Endothelial cell of umbilical vein (primary cell): ENCODE results near the gene CRYGN. TPM values are rescaled to one million over a fixed set of nuclear protein-coding genes. Genes with fewer than 3 reads are reported as not detected.

ENCODE experiments used
- BruUV-seq: library from RNA; stranded (reverse); fragments of 400-500 nt; replicated peaks from 2 replicates; lab custom pipeline; 2021; lab: Mats Ljungman, UMichigan
- CTCF ChIA-PET: fragments of 300-600, 350-600 bp; sonication (Branson Sonifier 250); formaldehyde crosslinking; loops from one replicate; lab custom pipeline; 2021; ENCODE audit warnings: antibody characterized with exemption, inconsistent platforms; lab: Charles Lee
- POLR2A ChIA-PET: fragments of 300-600, 350-600 bp; sonication (Branson Sonifier 250); formaldehyde crosslinking; loops from one replicate; lab custom pipeline; 2021; ENCODE audit warnings: antibody characterized with exemption, inconsistent platforms; lab: Charles Lee
- DNase-seq: peaks from one replicate; pipeline ENCODE4 v3.0.0-alpha.2; 2011; ENCODE audit warnings: low read depth, low spot score
- FAIRE-seq: peaks from 2 replicates; lab custom pipeline; 2011; peaks lifted over from hg19 to GRCh38; lab: Jason Lieb, UNC
- H2AFZ ChIP-seq: 2 replicates; pipeline ENCODE4 v1.6.0; 2012; ENCODE audit warnings: low read depth, low read length, control low read depth, inconsistent platforms
- H3K27ac ChIP-seq: 2 replicates; pipeline ENCODE4 v1.5.1; 2011; ENCODE audit warnings: low read depth, mild to moderate bottlenecking, control low read depth, low read length, moderate library complexity; ENCODE audit not compliant: insufficient read depth
- H3K27me3 ChIP-seq, 2 experiments: 2 replicates each; pipeline versions ENCODE4 v1.6.0 to v1.6.1; 2011; ENCODE audit warnings: low read length in 2 of 2, mixed read lengths in 1 of 2; ENCODE audit not compliant: control insufficient read depth in 2 of 2, insufficient read depth in 2 of 2
- H3K36me3 ChIP-seq, 2 experiments: 2 replicates in 1 of 2; 3 replicates in 1 of 2; pipeline ENCODE4 v1.5.1; 2011; ENCODE audit warnings: low read length in 2 of 2, mild to moderate bottlenecking in 1 of 2, moderate library complexity in 1 of 2; ENCODE audit not compliant: control insufficient read depth in 2 of 2, insufficient read depth in 2 of 2; ENCODE audit errors: extremely low read depth in 1 of 2
- H3K4me1 ChIP-seq: 3 replicates; pipeline ENCODE4 v1.5.1; 2011; ENCODE audit warnings: mild to moderate bottlenecking, low read length; ENCODE audit not compliant: control insufficient read depth, insufficient read depth; ENCODE audit errors: extremely low read depth
- H3K4me2 ChIP-seq: 2 replicates; pipeline ENCODE4 v1.6.1; 2011; ENCODE audit warnings: low read length, control low read depth, mixed read lengths; ENCODE audit not compliant: insufficient read depth
- H3K4me3 ChIP-seq, 3 experiments: fragments of 200-600 bp in 1 of 3; sonication (generic), shearing (Covaris generic) in 1 of 3; replicated peaks in 1 of 3; 2 replicates each; pipeline ENCODE4 v1.5.1; 2011 to 2016; ENCODE audit warnings: control low read depth in 3 of 3, low read length in 3 of 3, mild to moderate bottlenecking in 2 of 3, inconsistent platforms in 1 of 3, low read depth in 1 of 3, moderate library complexity in 1 of 3; ENCODE audit not compliant: insufficient read depth in 1 of 3
- H3K79me2 ChIP-seq: 2 replicates; pipeline ENCODE4 v1.6.0; 2012; ENCODE audit warnings: low read length, inconsistent platforms; ENCODE audit not compliant: control insufficient read depth, insufficient read depth
- H3K9ac ChIP-seq: replicated peaks from 2 replicates; pipeline ENCODE3; 2011; ENCODE audit warnings: low read length, control low read depth; ENCODE audit not compliant: insufficient read depth; ENCODE audit errors: extremely low read depth
- H3K9me1 ChIP-seq: replicated peaks from 3 replicates; pipeline ENCODE4 v1.6.0; 2011; ENCODE audit warnings: mild to moderate bottlenecking, low read length; ENCODE audit not compliant: control insufficient read depth, insufficient read depth; ENCODE audit errors: extremely low read depth
- H3K9me3 ChIP-seq: replicated peaks from 2 replicates; pipeline ENCODE4 v1.5.1; 2012; ENCODE audit warnings: low read length, inconsistent platforms; ENCODE audit not compliant: control insufficient read depth, insufficient read depth
- H4K20me1 ChIP-seq: replicated peaks from 2 replicates; pipeline ENCODE3; 2011; ENCODE audit warnings: mild to moderate bottlenecking, low read length; ENCODE audit not compliant: control insufficient read depth, insufficient read depth; ENCODE audit errors: extremely low read depth
- EZH2 ChIP-seq: IDR thresholded peaks from 2 replicates; pipeline ENCODE4 v1.6.1; 2012; ENCODE audit warnings: borderline replicate concordance, low read depth, mild to moderate bottlenecking, moderate library complexity, low read length, inconsistent platforms; ENCODE audit not compliant: severe bottlenecking
- FOS ChIP-seq: IDR thresholded peaks from 2 replicates; pipeline ENCODE4 v1.6.1; 2011; ENCODE audit warnings: mild to moderate bottlenecking, low read length, moderate library complexity, borderline replicate concordance; ENCODE audit not compliant: insufficient read depth
- GATA2 ChIP-seq: IDR thresholded peaks from 2 replicates; pipeline ENCODE4 v1.7.0; 2011; ENCODE audit warnings: low read depth, mild to moderate bottlenecking, moderate library complexity, mixed read lengths, low read length; ENCODE audit not compliant: insufficient read length, insufficient read depth
- MAX ChIP-seq: IDR thresholded peaks from 2 replicates; pipeline ENCODE4 v1.6.1; 2011; ENCODE audit not compliant: insufficient read depth, insufficient read length
- dilution Hi-C: fragments of 300-500 bp; cut with MboI; formaldehyde crosslinking; loops from one replicate; pipeline ENCODE4 v1.15.0; 2019; ENCODE audit warnings: low sequenced_read_pairs; ENCODE audit not compliant: extremely low pct_ligation_motif_present
- intact Hi-C: fragments of 100-400 bp; cut with micrococcal nuclease; formaldehyde crosslinking; loops from one replicate; pipeline ENCODE4 v1.10.0; 2022
- polyA plus RNA-seq, 4 experiments: library from polyadenylated mRNA; depleted of rRNA in 3 of 4; stranded (reverse) in 3 of 4; unstranded in 1 of 4; fragments of >200 nt; gene quantifications; 2 replicates each; pipeline versions ENCODE4 v1.2.1 to v1.2.3, GENCODE V29; 2011 to 2012; ENCODE audit warnings: missing spikeins in 1 of 4
- total RNA-seq: library from RNA; stranded (reverse); gene quantifications from 2 replicates; pipeline ENCODE4 v1.2.3, GENCODE V29; 2021
- TF ChIP-seq, protein P1 (sequence below), 2 donors: IDR thresholded peaks; 1 replicate in 1 of 2; 2 replicates in 1 of 2; pipeline ENCODE4 v1.5.1; 2011; ENCODE audit warnings: low read length in 2 of 2, mild to moderate bottlenecking in 2 of 2, moderate library complexity in 2 of 2, control low read depth in 1 of 2, inconsistent platforms in 1 of 2, low read depth in 1 of 2; ENCODE audit not compliant: insufficient read depth in 1 of 2; ENCODE audit errors: extremely low read depth in 1 of 2

CRYGN gene
- total and polyA plus RNA-seq, 2 donors (not counting 3 experiments of a cell fraction or from before 2014, with no cell fraction given) = not detected

DNA sequence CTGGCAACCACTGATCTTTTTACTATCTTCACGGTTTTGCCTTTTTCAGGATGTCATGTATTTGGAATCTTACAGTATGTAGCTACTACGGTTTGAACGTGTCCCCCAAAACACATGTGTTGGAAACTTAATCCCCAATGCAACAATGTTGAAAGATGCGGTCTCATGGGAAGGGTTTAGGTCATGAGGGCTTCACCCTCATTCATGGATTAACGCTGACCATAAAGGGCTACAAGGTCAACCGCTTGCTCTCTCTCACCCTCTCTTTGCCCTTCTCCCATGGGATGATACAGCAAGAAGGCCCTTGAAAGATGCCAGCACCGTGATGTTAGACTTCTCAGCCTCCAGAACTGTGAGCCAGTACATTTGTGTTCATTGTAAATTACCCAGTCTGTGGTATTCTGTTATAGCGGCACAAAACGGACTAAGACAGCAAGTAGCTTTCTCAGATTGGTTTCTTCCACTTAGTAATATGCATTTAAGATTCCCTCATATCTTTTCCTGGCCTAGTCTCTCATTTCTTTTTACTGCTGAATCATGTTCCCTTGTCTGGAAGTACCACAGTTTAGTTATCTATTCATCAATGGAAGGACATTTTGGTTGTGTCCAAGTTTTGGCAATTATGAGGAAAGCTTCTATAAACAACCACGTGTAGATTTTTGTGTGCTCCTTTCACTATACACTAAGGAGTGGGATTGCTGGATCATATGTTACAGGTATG is 3.0 kb upstream of the CRYGN start:
- dilution Hi-C loops = no loop called here
- H3K27me3 ChIP-seq = peaks cover 28 to 34% of the 10 kb centered on the region in 2 experiments
- H2AFZ ChIP-seq = no peak overlapping the region
- no TSS peak for BruUV-seq
- POLR2A ChIA-PET = no interaction called here
- intact Hi-C loops = no loop called here
- no peak overlapping the region for H3K27ac ChIP-seq
- no peak overlapping the region for H3K4me3 ChIP-seq
- TF ChIP-seq MAX (no peak), FOS (no peak), EZH2 (no peak), GATA2 (no peak)
- TF ChIP-seq, protein P1, sequence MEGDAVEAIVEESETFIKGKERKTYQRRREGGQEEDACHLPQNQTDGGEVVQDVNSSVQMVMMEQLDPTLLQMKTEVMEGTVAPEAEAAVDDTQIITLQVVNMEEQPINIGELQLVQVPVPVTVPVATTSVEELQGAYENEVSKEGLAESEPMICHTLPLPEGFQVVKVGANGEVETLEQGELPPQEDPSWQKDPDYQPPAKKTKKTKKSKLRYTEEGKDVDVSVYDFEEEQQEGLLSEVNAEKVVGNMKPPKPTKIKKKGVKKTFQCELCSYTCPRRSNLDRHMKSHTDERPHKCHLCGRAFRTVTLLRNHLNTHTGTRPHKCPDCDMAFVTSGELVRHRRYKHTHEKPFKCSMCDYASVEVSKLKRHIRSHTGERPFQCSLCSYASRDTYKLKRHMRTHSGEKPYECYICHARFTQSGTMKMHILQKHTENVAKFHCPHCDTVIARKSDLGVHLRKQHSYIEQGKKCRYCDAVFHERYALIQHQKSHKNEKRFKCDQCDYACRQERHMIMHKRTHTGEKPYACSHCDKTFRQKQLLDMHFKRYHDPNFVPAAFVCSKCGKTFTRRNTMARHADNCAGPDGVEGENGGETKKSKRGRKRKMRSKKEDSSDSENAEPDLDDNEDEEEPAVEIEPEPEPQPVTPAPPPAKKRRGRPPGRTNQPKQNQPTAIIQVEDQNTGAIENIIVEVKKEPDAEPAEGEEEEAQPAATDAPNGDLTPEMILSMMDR (IDR thresholded peaks at IDR 0.05; ENCODE audit: extremely low read depth in 1 of 2, insufficient read depth in 1 of 2, low read depth in 1 of 2, low read length in 2 of 2) = no peak
- H3K9ac ChIP-seq = no peak overlapping the region
- H3K4me2 ChIP-seq = no peak overlapping the region
- FAIRE-seq (no peak), DNase-seq (no peak)
- no peaks in the 10 kb centered on the region for H3K9me3 ChIP-seq
- no peaks in the 10 kb centered on the region for H3K9me1 ChIP-seq
- no peaks in the 10 kb centered on the region for H3K4me1 ChIP-seq
- CTCF ChIA-PET = interaction anchor here (1.2 to 2.1 kb wide), 3 partner anchors 17 to 76 kb away, joined by 3 to 7 read pairs (median 4); no protein-coding TSS in a partner anchor
- H3K36me3 ChIP-seq = no peaks in the 10 kb centered on the region
- H4K20me1 ChIP-seq = no peaks in the 10 kb centered on the region
- H3K79me2 ChIP-seq = no peaks in the 10 kb centered on the region
